NAMALWA (cell line): ENCODE results near the gene SPOCK2.

Experiments used
- DNase-seq: peaks from one replicate; pipeline ENCODE4 v3.0.0-alpha.2; 2015; ENCODE audit warnings: low spot score

SPOCK2 gene

DNA sequence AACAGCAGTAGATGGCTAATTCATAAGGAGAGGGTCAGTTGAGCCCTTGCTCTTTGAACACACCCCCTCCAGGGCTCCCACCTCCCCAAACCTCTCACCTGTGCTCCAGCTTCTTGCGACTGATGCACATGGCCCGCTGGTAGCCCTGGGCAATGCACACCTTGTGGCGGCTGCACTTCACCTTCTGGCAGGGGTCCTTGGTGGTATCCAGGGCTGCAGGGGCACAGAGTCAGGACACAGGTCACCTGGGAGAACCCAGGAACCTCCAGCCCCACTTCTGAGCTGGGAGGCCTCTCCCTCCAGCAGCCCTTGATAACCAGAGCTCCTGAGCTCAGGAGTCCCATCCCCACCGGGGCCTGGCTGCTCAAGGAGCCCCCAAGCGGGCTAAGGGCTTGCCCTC lies 16.3 kb downstream of the SPOCK2 start:
- no peak for DNase-seq

DNA sequence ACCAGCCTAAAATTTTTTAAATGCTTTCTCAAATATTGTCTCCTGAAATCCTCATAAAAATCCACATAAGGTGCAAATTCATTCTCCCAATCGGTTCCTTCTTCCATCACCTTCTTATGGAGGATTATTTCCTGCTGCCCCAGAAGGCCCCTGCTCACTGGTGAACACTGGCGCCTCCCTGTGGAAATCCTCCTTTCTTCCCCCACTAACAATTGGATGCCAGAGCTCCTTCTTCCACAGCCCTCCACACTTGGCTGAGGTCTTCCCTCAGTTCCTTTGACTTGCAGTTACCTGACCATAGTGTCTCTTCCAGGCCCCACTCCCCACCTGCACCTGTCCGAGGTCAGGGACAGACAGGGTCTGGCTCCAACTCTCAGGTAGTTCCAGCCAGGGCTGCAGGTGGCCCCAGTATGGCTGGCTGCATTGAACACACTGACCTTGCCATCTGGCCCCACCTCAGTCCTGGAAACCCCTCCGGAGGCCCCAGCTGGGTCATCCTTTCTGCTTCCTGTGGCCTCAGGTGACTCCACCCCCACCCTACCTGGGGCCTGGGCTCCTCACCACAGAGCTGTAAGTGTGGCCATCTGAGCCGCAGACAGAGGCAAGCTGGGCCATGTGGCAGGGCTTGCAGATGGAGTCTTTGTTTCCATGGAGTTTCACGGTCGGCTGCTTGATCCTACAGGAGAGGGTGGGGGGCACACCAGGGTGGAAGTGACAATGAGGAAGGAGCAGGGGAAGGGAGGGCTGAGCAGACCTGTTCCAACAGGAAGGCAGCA lies 18.4 kb downstream of the SPOCK2 start:
- no peak for DNase-seq

- DNase-seq, result no peak
These were observed 19.4 kb downstream of the SPOCK2 start for GRCh38 chr10:72068901-72069446.

- DNase-seq, result no peak
These were observed 20.1 kb downstream of the SPOCK2 start for GRCh38 chr10:72068126-72068765.

DNA sequence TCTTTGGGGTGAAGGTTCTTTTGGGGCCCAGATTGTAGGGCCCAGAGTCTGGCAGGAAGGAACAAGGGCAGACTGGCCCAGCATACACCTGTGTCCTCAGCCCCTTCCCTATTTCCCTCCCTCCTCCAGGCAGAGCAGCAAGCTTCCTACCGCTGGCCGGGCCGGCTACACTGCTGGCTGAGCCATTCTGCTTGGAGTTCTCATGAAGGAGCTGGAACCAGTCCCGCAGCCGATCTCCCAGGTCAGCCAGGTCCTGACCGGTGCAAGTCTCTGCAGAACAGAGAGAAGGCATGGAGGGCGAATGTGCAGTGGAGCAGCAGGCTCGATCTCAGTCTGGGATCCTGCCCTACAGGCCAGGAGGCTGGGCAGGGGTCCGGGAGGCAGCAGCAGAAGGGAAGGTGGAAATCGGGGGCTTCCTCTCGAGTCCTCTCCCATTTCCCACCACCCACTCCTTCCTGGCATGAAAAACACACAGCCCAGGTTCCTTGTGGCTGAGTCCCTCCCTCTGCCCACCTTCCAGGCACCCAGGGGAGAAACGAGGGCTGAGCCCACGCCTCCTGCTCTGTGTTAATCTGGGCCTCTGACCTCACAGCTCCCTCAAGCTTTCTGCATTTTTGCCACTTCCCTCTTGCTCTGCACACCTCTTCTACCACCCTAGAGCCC lies 20.8 kb downstream of the SPOCK2 start:
- no peak for DNase-seq

DNA sequence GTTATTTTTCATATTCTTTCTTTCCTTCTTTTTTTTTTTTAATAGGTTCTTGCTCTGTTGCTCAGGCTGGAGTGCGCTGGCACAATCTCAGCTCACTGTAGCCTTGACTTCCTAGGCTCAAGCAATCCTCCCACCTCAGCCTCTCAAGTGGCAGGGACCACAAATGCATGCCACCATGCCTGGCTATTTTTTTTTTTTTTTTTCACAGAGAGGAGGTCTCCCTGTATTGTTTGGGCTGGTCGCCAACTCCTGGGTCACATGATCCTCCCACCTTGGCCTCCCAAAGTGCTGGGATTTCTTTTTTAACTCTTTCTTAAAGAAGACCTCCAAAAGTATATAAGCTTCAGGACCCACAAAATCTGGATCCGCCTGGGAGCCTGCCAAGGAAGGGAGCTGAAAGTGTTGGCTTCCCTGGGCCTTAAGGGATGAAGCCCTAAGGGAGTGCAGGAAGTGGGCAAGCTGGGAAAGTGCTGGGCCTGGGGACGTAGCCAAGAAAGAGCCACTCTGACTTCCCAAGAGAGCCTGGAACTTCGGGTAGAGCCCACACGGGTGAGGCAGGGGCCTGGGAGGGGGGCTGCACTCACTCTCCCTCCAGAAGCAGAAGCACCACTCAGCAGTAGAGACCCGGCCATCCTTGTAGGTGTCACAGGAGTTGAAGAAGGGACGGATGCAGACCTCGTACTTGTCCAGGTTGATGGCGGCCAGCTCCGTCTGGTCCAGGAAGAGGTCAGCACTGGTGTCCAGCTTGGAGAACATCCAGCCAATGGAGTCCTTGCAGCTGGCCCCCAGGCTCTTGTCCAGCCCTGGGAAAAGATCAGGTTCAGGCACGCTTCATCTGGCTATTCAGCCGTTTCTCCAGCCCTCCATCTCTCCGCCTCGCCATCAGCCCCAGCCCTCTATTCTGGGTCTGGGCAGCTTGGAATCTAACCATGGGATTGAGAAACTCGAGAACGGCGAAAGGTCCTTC lies 21.8 kb downstream of the SPOCK2 start:
- DNase-seq, result no peak

DNA sequence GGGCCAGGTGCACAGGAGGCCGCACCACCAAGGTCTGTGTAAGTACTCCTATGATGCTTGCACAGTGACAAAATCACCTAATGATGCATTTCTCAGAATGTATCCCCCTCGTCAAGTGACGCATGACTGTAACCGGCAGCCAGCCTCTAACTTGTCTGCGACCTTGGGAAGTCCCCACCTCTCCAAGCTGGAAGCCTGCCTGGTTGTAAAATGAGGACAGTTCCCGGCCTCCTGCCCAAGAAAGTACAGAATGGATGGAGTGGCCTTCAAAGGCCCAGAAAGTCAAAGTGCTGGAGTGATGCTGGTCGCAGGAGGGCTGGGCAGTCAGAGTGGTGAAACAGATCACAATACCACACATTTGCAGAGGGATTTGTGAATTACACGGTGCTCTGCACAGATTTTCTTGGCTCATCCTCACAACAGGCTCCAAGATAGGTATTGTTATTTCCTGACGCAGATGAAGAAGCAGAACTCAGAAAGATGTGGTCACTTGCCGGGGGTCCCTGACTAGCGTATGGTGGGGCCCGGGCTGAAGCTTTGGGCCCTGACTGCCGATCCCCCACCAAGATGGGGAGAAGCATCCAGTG lies 22.8 kb downstream of the SPOCK2 start:
- no peak for DNase-seq

DNA sequence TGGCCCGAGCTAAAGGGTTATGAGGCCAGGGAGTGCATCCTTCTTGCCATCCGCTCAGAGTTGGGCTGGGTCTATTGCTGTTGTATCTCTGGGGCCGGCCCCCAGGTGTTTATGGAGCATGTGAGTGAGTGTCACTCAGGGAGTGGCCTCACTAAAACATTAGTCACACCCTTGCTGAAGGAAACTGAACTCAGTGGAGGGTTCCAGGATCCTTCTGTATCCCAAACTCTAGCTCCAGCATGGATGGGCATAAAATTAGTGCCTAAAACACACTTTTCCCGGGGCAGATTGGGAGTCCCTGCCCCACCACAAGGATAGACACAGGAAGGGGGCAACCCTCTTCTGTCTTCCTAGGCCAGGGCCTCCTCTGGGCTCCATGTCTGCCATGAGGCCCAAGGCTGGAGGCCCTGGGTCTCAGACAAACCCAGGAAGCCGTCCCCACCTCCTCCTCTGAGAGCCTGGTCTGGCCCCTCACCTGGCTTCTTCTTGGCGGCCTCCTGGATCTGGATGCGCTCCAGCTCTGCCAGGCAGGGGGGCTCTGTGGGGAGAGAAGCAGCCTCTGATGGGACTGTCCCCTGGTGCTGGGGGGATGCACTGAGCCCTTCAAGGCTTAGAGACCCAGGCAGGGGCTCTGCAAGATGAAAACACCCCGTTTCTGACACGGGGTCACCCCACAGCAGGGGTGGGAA lies 24.5 kb downstream of the SPOCK2 start:
- no peak for DNase-seq

GRCh38 chr10:72062832-72063702 lies 25.3 kb downstream of the SPOCK2 start:
- DNase-seq, result no peak

- DNase-seq, result no peak
These were observed 26.0 kb downstream of the SPOCK2 start for GRCh38 chr10:72062382-72062781.

GRCh38 chr10:72061930-72062329 lies 26.4 kb downstream of the SPOCK2 start:
- DNase-seq, result no peak

DNA sequence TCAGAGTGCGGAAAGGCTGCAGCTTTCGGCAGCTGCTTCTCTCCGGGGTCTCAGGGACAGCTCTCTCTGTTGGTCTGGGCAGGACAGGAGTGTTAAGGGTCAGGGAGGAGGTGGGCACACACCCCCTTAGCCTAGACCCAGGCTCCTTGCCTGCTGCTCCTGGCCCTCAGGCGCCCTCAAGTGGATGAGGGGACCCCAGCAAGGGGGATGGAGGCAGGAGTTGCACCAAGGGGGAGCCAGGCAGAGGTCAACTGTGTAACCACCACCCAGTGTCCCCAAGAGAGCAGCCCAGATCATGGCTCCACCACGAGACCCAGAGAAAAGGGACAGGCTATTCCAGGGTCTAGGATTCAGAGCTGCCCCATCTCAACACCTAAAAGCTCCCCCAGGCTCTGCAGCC lies 26.9 kb downstream of the SPOCK2 start:
- peak; percentile 20 for DNase-seq

DNA sequence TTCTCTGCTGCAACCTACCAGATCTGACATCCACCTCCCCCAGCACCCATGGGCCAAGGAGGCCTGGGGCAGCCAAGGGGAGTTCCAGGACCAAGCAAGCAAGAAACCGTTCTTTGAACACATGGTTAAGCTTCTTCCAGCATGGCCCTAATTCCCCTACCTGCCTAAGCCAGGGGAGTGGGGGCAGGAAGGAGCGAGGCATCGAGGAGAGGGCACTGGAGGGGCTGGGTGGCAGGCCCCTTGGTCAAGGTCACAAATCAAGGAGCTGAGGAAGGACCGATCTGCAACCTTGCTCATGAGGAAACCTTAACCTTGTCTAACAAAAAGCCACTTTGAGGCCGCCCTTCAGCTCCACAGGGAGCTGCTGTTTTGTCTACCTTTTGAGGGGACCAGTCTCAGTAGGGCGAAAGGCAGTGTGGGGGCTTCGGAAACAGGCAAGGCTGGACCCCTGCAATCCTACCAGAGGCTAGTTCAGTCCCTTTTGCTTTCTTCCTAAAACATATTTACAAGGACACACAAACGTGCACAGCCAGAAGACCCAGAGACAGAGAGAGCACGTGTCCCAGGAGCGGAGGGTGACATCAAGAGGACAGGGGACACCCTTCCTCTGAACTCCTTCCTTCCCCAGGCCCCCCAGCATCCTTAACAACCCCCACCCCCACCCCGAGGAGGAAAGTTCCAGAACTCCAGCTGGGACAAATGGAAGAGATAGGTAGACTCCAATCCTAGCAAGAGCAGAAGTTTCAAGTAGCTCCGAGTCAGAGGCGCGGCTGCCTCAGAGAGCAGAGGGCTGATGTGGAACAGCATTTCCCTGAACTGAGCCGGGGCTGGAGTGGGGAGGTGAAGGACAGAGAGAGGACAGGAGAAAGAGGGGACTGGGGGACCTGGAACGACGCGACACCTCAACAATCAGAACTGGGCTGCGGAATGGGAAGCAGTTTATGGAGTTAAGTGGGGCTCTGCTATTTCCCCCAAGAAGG lies 28.2 kb downstream of the SPOCK2 start:
- no peak for DNase-seq

- DNase-seq, result no peak
These were observed 29.1 kb downstream of the SPOCK2 start for GRCh38 chr10:72058989-72059842.

GRCh38 chr10:72058347-72058898 lies 29.9 kb downstream of the SPOCK2 start:
- DNase-seq, result no peak

- no peak for DNase-seq
These were observed 31.2 kb downstream of the SPOCK2 start for GRCh38 chr10:72056932-72057751.
